Caco-2 (cell line): ENCODE measurements around the gene PCDHGB2. TPM values are rescaled to one million over a fixed set of nuclear protein-coding genes. Genes with fewer than 3 reads are reported as not detected.
"Not testable (repeated sequence)": the region's sequence is repeated elsewhere in the genome, so short reads cannot be mapped to it uniquely, and the experiment has no call there.

Experiments
- BruUV-seq: library from RNA; stranded (reverse); fragments of 400-500 nt; replicated peaks from 2 replicates; lab custom pipeline; 2021; lab: Mats Ljungman, UMichigan
- CTCF ChIA-PET: fragments of 300-600 bp; sonication (Branson Sonifier 250); formaldehyde crosslinking; loops from one replicate; lab custom pipeline; 2022; ENCODE audit warnings: antibody characterized with exemption; lab: Charles Lee
- POLR2A ChIA-PET: fragments of 300-600 bp; sonication (Branson Sonifier 250); formaldehyde crosslinking; loops from one replicate; lab custom pipeline; 2022; ENCODE audit warnings: antibody characterized with exemption; lab: Charles Lee
- DNase-seq, 2 experiments: peaks; one replicate each; pipeline versions ENCODE4 v3.0.0 to v3.0.0-alpha.2; 2020 to 2022
- H3K27me3 ChIP-seq: replicated peaks from 2 replicates; pipeline ENCODE4 v1.6.0; 2011; ENCODE audit warnings: low read length; ENCODE audit not compliant: control insufficient read depth, insufficient read depth
- H3K36me3 ChIP-seq: 2 replicates; pipeline ENCODE4 v1.5.1; 2011; ENCODE audit warnings: low read length; ENCODE audit not compliant: control insufficient read depth, insufficient read depth
- H3K4me1 ChIP-seq: fragments of 250-450 bp; sonication (Bioruptor Pico); 2 replicates; pipeline ENCODE4 v1.5.1; 2020; ENCODE audit warnings: mild to moderate bottlenecking
- H3K4me3 ChIP-seq: 2 replicates; pipeline ENCODE4 v1.5.1; 2011; ENCODE audit warnings: low read depth, mild to moderate bottlenecking, control low read depth, low read length
- H3K9me3 ChIP-seq: fragments of 250-450 bp; sonication (Bioruptor Pico); 2 replicates; pipeline ENCODE4 v1.5.1; 2020; ENCODE audit warnings: mild to moderate bottlenecking, moderate library complexity
- H3K27ac Mint-ChIP-seq: one replicate; pipeline ENCODE4 v1.8.0; 2022; ENCODE audit warnings: mixed read lengths; ENCODE audit not compliant: unreplicated experiment
- H3K27me3 Mint-ChIP-seq: one replicate; pipeline ENCODE4 v1.8.0; 2022; ENCODE audit warnings: mixed read lengths; ENCODE audit not compliant: insufficient read depth, unreplicated experiment
- H3K36me3 Mint-ChIP-seq: one replicate; pipeline ENCODE4 v1.8.0; 2022; ENCODE audit warnings: mild to moderate bottlenecking, mixed read lengths; ENCODE audit not compliant: insufficient read depth, unreplicated experiment
- H3K4me1 Mint-ChIP-seq: one replicate; pipeline ENCODE4 v1.8.0; 2022; ENCODE audit warnings: low read depth, mixed read lengths; ENCODE audit not compliant: unreplicated experiment
- H3K4me3 Mint-ChIP-seq: one replicate; pipeline ENCODE4 v1.8.0; 2022; ENCODE audit warnings: mild to moderate bottlenecking, moderate library complexity, mixed read lengths; ENCODE audit not compliant: unreplicated experiment
- H3K9me3 Mint-ChIP-seq: one replicate; pipeline ENCODE4 v1.8.0; 2022; ENCODE audit warnings: mixed read lengths; ENCODE audit not compliant: unreplicated experiment
- intact Hi-C: fragments of 100-400 bp; cut with micrococcal nuclease; formaldehyde crosslinking; loops from one replicate; pipeline ENCODE4 v1.10.0; 2022; ENCODE audit not compliant: unreplicated experiment
- total RNA-seq: library from RNA; stranded (reverse); gene quantifications from 2 replicates; pipeline ENCODE4 v1.2.3, GENCODE V29; 2022
- TF ChIP-seq, protein P1 (sequence below), 2 experiments: fragments of 200-600 bp in 1 of 2; IDR thresholded peaks; 1 replicate in 1 of 2; 2 replicates in 1 of 2; pipeline versions ENCODE4 v1.5.1 to v1.8.0; 2011 to 2022; ENCODE audit warnings: antibody characterized with exemption in 1 of 2, control low read depth in 1 of 2, inconsistent platforms in 1 of 2, low read depth in 1 of 2, low read length in 1 of 2, mild to moderate bottlenecking in 1 of 2, moderate library complexity in 1 of 2; ENCODE audit not compliant: insufficient read depth in 1 of 2, severe bottlenecking in 1 of 2, unreplicated experiment in 1 of 2

The PCDHGB2 gene
- total RNA-seq, 1 experiment from 2014 or later, result 1.3 TPM

DNA sequence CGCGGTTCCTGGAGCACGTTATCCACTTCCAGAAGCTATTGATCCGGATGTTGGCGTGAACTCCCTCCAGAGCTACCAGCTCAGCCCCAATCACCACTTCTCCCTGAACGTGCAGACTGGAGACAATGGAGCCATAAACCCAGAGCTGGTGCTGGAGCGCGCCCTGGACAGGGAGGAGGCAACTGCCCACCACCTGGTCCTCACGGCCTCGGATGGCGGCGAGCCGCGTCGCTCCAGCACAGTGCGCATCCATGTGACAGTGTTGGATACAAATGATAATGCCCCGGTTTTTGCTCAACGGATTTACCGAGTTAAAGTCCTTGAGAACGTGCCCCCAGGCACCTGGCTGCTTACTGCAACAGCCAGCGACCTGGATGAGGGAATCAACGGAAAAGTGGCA lies 43.6 kb downstream of the PCDHGB2 start:
- no peaks in the 10 kb centered on the region for H3K27me3 ChIP-seq
- no peak overlapping the region for H3K4me3 Mint-ChIP-seq
- intact Hi-C loops, result no loop called here
- no peaks in the 10 kb centered on the region for H3K27me3 Mint-ChIP-seq
- CTCF ChIA-PET, result no interaction called here
- no peak overlapping the region for H3K4me3 ChIP-seq
- TF ChIP-seq, protein P1, sequence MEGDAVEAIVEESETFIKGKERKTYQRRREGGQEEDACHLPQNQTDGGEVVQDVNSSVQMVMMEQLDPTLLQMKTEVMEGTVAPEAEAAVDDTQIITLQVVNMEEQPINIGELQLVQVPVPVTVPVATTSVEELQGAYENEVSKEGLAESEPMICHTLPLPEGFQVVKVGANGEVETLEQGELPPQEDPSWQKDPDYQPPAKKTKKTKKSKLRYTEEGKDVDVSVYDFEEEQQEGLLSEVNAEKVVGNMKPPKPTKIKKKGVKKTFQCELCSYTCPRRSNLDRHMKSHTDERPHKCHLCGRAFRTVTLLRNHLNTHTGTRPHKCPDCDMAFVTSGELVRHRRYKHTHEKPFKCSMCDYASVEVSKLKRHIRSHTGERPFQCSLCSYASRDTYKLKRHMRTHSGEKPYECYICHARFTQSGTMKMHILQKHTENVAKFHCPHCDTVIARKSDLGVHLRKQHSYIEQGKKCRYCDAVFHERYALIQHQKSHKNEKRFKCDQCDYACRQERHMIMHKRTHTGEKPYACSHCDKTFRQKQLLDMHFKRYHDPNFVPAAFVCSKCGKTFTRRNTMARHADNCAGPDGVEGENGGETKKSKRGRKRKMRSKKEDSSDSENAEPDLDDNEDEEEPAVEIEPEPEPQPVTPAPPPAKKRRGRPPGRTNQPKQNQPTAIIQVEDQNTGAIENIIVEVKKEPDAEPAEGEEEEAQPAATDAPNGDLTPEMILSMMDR (IDR thresholded peaks at IDR 0.05; ENCODE audit: insufficient read depth in 1 of 2, low read depth in 1 of 2, low read length in 1 of 2, severe bottlenecking in 1 of 2, unreplicated experiment in 1 of 2), result no peak
- H3K36me3 Mint-ChIP-seq, result peaks cover 17% of the 10 kb centered on the region
- peaks cover 11% of the 10 kb centered on the region for H3K9me3 Mint-ChIP-seq
- no peaks in the 10 kb centered on the region for H3K36me3 ChIP-seq
- no peak overlapping the region for H3K27ac Mint-ChIP-seq
- no peaks in the 10 kb centered on the region for H3K4me1 Mint-ChIP-seq
- no peak for DNase-seq
- no TSS peak for BruUV-seq
- POLR2A ChIA-PET, result no interaction called here
- peaks cover 19% of the 10 kb centered on the region for H3K9me3 ChIP-seq
- H3K4me1 ChIP-seq, result no peaks in the 10 kb centered on the region

DNA sequence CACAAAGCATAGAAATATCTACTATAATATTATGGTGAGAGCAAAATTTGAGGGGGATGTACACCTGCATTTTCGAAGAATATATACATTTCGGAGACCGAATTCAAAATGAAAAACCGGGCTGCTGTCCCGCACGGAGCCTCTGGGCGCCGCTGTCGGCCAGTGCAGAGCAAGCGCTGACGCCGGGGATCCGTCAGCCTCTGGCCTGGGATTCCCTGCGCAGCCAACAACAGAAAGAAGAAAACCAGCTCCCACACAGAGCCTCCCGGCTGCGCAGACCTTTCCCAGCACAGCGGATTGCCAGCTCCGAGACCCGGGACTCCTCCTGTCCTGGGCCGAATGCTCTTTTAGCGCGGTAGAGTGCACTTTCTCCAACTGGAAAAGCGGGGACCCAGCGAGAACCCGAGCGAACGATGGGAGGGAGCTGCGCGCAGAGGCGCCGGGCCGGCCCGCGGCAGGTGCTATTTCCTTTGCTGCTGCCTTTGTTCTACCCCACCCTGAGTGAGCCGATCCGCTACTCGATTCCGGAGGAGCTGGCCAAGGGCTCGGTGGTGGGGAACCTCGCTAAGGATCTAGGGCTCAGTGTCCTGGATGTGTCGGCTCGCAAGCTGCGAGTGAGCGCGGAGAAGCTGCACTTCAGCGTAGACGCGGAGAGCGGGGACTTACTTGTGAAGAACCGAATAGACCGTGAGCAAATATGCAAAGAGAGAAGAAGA lies 48.2 kb downstream of the PCDHGB2 start, which contains the start of gene PCDHGB6:
PCDHGB6 (plus strand) TSS at position 232 of the 716 bp plus-strand sequence; CDS start at position 414, 182 bp downstream.
- H3K4me1 Mint-ChIP-seq, DNase-seq, H3K4me1 ChIP-seq, H3K27me3 ChIP-seq, BruUV-seq, intact Hi-C loops, H3K27me3 Mint-ChIP-seq, H3K36me3 ChIP-seq, POLR2A ChIA-PET, H3K4me3 Mint-ChIP-seq, H3K27ac Mint-ChIP-seq, H3K4me3 ChIP-seq, H3K9me3 ChIP-seq: not testable (repeated sequence)
- Mint-ChIP-seq H3K36me3 (peaks cover 14% of the 10 kb centered on the region), H3K9me3 (peaks cover 19% of the 10 kb centered on the region)
- TF ChIP-seq, protein P1 (IDR thresholded peaks at IDR 0.05; ENCODE audit: insufficient read depth in 1 of 2, low read depth in 1 of 2, low read length in 1 of 2, severe bottlenecking in 1 of 2, unreplicated experiment in 1 of 2), result peak in 1 of 2 experiments; percentile 12
- CTCF ChIA-PET, result interaction anchor here (1.3 kb wide), 1 partner anchor 156 kb away, joined by 5 read pairs; no protein-coding TSS in a partner anchor

DNA sequence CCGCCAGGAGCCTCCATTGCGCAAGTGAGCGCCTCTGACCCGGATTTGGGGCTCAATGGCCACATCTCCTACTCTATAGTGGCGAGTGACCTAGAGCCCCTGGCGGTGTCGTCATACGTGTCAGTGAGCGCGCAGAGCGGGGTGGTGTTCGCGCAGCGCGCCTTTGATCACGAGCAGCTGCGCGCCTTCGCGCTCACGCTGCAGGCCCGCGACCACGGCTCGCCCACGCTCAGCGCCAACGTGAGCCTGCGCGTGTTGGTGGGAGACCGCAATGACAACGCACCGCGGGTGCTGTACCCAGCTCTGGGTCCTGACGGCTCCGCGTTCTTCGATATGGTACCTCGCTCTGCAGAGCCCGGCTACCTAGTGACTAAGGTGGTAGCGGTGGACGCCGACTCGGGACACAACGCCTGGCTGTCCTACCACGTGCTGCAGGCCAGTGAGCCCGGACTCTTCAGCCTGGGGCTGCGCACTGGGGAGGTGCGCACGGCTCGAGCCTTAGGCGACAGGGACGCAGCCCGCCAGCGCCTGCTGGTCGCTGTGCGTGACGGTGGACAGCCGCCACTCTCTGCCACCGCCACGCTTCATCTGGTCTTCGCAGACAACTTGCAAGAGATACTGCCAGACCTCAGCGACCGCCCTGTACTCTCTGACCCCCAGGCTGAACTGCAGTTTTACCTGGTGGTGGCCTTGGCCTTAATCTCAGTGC lies 50.0 kb downstream of the PCDHGB2 start:
- CTCF ChIA-PET, result no interaction called here
- Mint-ChIP-seq H3K27me3 (no peaks in the 10 kb centered on the region), H3K4me3 (no peak overlapping the region), H3K36me3 (peaks cover 4% of the 10 kb centered on the region), H3K9me3 (peaks cover 34% of the 10 kb centered on the region), H3K4me1 (no peaks in the 10 kb centered on the region), H3K27ac (no peak overlapping the region)
- Histone ChIP-seq H3K4me3 (no peak overlapping the region), H3K4me1 (no peaks in the 10 kb centered on the region), H3K27me3 (no peaks in the 10 kb centered on the region), H3K36me3 (no peaks in the 10 kb centered on the region), H3K9me3 (peaks cover 7% of the 10 kb centered on the region)
- intact Hi-C loops, result loop anchor here (5.0 kb wide), 1 partner anchor 87 kb away; the partner anchor contains the start of gene TAF7
- DNase-seq, result no peak
- TF ChIP-seq, protein P1 (IDR thresholded peaks at IDR 0.05; ENCODE audit: insufficient read depth in 1 of 2, low read depth in 1 of 2, low read length in 1 of 2, severe bottlenecking in 1 of 2, unreplicated experiment in 1 of 2), result no peak
- no TSS peak for BruUV-seq
- POLR2A ChIA-PET, result no interaction called here
